Measurements from ENCODE around the gene TPH2. TPM values are rescaled to one million over a fixed set of nuclear protein-coding genes. Genes with fewer than 3 reads are reported as not detected.

Gene TPH2
- total and polyA plus RNA-seq, 9 of the 15 experiments (the other 6 are each of a cell fraction or from before 2014, with no cell fraction given): 0.06 to 0.28 (median 0.14) TPM; not detected in 4

DNA sequence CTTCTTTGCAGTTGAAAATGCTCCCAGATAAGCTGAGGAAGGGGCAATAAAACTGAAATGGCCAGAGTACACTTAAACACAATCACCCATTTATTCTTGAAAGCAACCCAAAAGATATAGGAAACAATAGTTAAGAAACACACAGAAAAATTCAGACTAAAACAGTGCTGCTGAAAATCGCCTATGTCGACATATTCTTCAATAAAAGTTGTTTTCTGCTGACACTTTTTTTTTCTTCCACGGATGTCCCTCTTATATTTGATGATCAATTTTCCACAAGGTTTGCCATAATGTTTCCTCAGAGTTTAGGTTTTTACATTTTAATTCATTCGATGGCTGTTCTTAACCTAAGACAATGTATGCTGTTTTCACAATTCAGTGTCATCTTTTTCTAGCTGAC lies 74.2 kb downstream of the TPH2 start:
- Histone ChIP-seq H3K9me3 (replicated peaks; ENCODE audit: control insufficient read depth, insufficient read depth, low read depth, low read length) (no peaks in the 10 kb centered on the region), H4K20me1 (replicated peaks; ENCODE audit: control insufficient read depth, insufficient read depth, low read length) (no peaks in the 10 kb centered on the region), H2AFZ (ENCODE audit: low read depth, low read length) (no peak overlapping the region), H3K79me2 (ENCODE audit: control insufficient read depth, insufficient read depth, low read length) (no peaks in the 10 kb centered on the region), H3K9me1 (ENCODE audit: control insufficient read depth, insufficient read depth, low read length) (no peaks in the 10 kb centered on the region), H3K9ac (ENCODE audit: insufficient read depth in 1 of 2, low read depth in 2 of 2, low read length in 2 of 2) (no peak overlapping the region), H3K4me3 (no peak overlapping the region), H3K4me1 (replicated peaks in 1 of 2; ENCODE audit: control insufficient read depth in 2 of 2, insufficient read depth in 2 of 2, low read length in 2 of 2) (no peaks in the 10 kb centered on the region), H3K27me3 (ENCODE audit: control insufficient read depth in 2 of 2, insufficient read depth in 2 of 2, low read length in 2 of 2) (no peaks in the 10 kb centered on the region), H3K4me2 (ENCODE audit: insufficient read depth, low read length) (no peak overlapping the region), H3K36me3 (ENCODE audit: control insufficient read depth, insufficient read depth, low read length) (no peaks in the 10 kb centered on the region), H3K27ac (ENCODE audit: extremely low read depth, low read depth, low read length) (no peak overlapping the region)
- in situ Hi-C loops (cut with MboI): no loop called here
- intact Hi-C loops (cut with micrococcal nuclease): loop anchor here (10.0 kb wide), 2 partner anchors 228 to 332 kb away; no protein-coding TSS in a partner anchor
- ATAC-seq (no peak), DNase-seq (ENCODE audit: extremely low read depth in 1 of 4, low spot score in 3 of 4) (no peak), FAIRE-seq (no peak)
- TF ChIP-seq, protein P1, sequence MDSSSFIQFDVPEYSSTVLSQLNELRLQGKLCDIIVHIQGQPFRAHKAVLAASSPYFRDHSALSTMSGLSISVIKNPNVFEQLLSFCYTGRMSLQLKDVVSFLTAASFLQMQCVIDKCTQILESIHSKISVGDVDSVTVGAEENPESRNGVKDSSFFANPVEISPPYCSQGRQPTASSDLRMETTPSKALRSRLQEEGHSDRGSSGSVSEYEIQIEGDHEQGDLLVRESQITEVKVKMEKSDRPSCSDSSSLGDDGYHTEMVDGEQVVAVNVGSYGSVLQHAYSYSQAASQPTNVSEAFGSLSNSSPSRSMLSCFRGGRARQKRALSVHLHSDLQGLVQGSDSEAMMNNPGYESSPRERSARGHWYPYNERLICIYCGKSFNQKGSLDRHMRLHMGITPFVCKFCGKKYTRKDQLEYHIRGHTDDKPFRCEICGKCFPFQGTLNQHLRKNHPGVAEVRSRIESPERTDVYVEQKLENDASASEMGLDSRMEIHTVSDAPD (CRISPR knock-in tag; IDR thresholded peaks at IDR 0.05): no peak
- TF ChIP-seq ZNF316 (IDR thresholded peaks at IDR 0.05): peak; percentile 30; the same call in 1 of the 2 replicates
- ChIA-PET CTCF (ENCODE audit: low intra/inter-chr PET ratio) (no interaction called here), POLR2A (no interaction called here)
- WGBS (ENCODE audit: insufficient coverage, low coverage, missing lambda C conversion rate): 0% methylated on average over 4 of the region's 4 CpGs
- BruUV-seq (replicated peaks): no TSS peak

DNA sequence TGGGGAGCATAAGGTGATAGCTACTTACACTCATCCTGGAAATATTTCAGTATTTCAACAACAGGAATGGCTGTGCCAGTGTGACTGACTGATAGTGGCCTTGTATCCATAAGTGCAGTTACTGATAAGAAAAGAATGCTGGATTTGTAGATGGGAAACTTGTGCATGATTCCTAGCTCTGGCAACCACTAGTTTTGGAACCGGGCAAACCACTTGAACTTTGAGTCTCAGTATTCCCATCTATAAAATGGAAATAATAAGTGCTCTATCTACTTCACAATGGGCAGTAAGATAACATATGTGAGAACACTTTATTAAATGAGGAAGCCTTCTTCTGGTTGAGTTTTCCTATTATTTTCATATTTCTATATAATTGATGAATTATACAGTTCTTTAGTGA lies 77.2 kb downstream of the TPH2 start:
- no TSS peak for BruUV-seq (replicated peaks)
- 5% methylated on average over 1 of the region's 1 CpG for WGBS (ENCODE audit: insufficient coverage, low coverage, missing lambda C conversion rate)
- no peaks in the 10 kb centered on the region for H3K9me3 ChIP-seq (replicated peaks; ENCODE audit: control insufficient read depth, insufficient read depth, low read depth, low read length)
- H3K9me1 ChIP-seq (ENCODE audit: control insufficient read depth, insufficient read depth, low read length): no peaks in the 10 kb centered on the region
- FAIRE-seq (no peak), ATAC-seq (no peak), DNase-seq (ENCODE audit: extremely low read depth in 1 of 4, low spot score in 3 of 4) (peak in 2 of 4 experiments; percentile 13 to 16)
- intact Hi-C loops (cut with micrococcal nuclease) (loop anchor here (5.0 to 10.0 kb wide), 4 partner anchors 116 to 329 kb away; no protein-coding TSS in a partner anchor), in situ Hi-C loops (cut with MboI) (no loop called here)
- no peak overlapping the region for H3K4me3 ChIP-seq
- H3K4me1 ChIP-seq (replicated peaks in 1 of 2; ENCODE audit: control insufficient read depth in 2 of 2, insufficient read depth in 2 of 2, low read length in 2 of 2): no peaks in the 10 kb centered on the region
- POLR2A ChIA-PET: interaction anchor here (1.3 kb wide), 1 partner anchor 15 kb away, joined by 3 read pairs; no protein-coding TSS in a partner anchor
- no peaks in the 10 kb centered on the region for H4K20me1 ChIP-seq (replicated peaks; ENCODE audit: control insufficient read depth, insufficient read depth, low read length)
- H3K9ac ChIP-seq (ENCODE audit: insufficient read depth in 1 of 2, low read depth in 2 of 2, low read length in 2 of 2): no peak overlapping the region
- no peak overlapping the region for H2AFZ ChIP-seq (ENCODE audit: low read depth, low read length)
- H3K4me2 ChIP-seq (ENCODE audit: insufficient read depth, low read length): no peak overlapping the region
- no peaks in the 10 kb centered on the region for H3K79me2 ChIP-seq (ENCODE audit: control insufficient read depth, insufficient read depth, low read length)
- CTCF ChIA-PET (ENCODE audit: low intra/inter-chr PET ratio): no interaction called here
- no peaks in the 10 kb centered on the region for H3K36me3 ChIP-seq (ENCODE audit: control insufficient read depth, insufficient read depth, low read length)
- H3K27ac ChIP-seq (ENCODE audit: extremely low read depth, low read depth, low read length): no peak overlapping the region
- no peaks in the 10 kb centered on the region for H3K27me3 ChIP-seq (ENCODE audit: control insufficient read depth in 2 of 2, insufficient read depth in 2 of 2, low read length in 2 of 2)
- no peak for TF ChIP-seq RBM14 (IDR thresholded peaks at IDR 0.05; ENCODE audit: borderline replicate concordance, insufficient read depth, low read depth, low read length)

Measured in K562 (cell line).